IPS DF 19.7 (cell line): ENCODE results near the gene BMP8B.
"Not testable (repeated sequence)": the region's sequence is repeated elsewhere in the genome, so short reads cannot be mapped to it uniquely, and the experiment has no call there.

Source experiments
- DNase-seq: peaks from one replicate; pipeline ENCODE4 v3.0.0-alpha.2; 2013; ENCODE audit warnings: low read depth, low spot score

BMP8B gene

GRCh38 chr1:39788758-39789570 lies at the start of gene BMP8B:
Gene BMP8B (minus strand): TSS chr1:39788865. CDS start chr1:39788485, 380 bp downstream.
- no peak for DNase-seq

DNA sequence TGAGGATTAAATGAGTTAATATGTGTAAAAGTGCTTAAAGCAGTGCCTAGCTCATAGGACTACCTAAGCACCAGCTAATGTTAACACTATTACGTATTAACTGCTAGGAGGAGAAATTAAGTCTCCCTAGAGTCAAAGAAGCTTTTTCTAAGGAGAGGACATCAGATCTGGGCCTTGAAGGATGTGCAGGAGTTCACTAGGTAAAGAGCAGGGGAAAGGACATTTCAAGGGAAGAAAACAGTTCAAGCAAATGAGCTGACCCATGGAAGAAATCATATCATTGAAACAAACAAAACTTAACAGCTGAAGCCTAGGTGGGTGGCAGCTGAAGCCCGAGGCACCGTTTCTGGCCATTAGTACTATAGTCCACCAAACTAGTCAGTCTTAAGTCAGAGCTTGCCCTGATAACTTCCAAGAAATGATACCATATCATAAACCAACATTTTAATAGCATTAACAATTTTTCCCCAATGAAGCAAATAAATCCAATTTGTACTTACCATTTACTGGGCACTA lies 48.0 kb upstream of the BMP8B start:
- no peak for DNase-seq

- no peak for DNase-seq
Measured at GRCh38 chr1:39835935-39836594, 47.4 kb upstream of the BMP8B start.

GRCh38 chr1:39835110-39835509 lies 46.4 kb upstream of the BMP8B start:
- no peak for DNase-seq

DNA sequence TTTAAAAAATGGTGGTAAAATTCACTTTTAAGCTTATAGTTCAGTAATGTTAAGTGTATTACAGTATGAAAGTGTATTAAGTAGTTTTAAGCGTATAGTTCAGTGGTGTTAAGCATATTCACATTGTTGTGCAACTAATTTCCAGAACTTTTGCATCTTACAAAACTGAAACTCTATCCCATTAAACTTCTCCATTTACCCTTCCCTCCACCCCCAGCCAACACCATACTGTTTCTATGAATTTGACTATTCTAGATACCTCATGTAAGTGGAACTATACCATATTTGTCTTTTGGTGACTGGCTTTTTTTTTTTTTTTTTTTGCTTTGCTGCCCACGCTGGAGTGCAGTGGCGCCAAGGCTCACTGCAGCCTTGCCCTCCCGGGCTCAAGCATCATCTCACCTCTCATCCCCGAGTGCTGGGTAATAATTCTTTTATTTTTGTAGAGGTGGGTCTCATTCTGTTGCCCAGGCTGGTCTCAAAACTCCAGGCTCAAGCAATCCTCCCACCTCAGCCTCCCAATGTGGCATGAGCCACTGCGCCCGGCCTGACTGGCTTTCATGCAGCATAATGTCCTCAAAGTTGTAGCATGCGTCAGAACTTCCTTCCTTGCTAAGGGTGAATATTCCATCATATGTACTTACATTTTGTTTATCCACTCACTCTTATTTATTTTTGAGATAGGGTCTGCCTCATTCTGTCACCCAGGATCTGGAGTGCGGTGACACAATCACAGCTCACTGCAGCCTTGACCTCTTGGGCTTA lies 45.1 kb upstream of the BMP8B start:
- no peak for DNase-seq

DNA sequence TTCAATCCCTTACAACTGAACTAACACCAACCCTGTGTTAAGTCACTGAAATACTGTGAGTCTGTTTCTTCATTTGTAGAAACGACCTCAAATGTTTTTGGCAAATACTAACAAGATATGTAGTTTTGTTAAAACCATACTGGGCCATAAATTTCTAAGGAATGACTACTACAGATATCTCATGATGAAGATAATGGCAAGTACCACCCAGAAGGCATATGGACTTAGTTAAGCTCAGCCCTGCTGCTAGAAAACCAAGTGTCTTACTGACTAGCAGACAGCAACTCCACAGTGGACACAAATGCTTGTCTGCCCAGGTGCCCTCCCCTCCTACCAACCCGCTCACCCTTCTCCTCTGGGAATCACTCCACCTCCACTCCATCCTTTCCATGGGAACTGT lies 44.5 kb upstream of the BMP8B start:
- DNase-seq: no peak

DNA sequence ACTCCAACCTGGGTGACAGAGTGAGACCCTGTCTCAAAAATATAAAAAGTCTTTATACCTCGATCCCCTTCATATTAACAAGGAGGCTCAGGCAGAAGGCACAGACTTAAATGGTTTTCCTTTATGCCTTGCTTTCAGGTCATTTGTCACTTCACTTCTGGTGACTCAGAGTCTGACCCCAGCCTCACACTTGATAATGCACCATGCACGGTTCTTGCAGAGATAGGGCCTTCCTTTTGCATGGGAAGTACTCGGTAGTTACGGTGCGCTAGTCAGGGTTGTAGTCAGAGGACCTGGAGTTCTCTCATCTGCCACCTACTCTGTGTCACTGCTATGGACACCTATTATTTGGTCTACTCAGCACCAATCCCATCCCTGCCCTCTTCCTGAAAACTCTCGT lies 43.6 kb upstream of the BMP8B start:
- no peak for DNase-seq

DNA sequence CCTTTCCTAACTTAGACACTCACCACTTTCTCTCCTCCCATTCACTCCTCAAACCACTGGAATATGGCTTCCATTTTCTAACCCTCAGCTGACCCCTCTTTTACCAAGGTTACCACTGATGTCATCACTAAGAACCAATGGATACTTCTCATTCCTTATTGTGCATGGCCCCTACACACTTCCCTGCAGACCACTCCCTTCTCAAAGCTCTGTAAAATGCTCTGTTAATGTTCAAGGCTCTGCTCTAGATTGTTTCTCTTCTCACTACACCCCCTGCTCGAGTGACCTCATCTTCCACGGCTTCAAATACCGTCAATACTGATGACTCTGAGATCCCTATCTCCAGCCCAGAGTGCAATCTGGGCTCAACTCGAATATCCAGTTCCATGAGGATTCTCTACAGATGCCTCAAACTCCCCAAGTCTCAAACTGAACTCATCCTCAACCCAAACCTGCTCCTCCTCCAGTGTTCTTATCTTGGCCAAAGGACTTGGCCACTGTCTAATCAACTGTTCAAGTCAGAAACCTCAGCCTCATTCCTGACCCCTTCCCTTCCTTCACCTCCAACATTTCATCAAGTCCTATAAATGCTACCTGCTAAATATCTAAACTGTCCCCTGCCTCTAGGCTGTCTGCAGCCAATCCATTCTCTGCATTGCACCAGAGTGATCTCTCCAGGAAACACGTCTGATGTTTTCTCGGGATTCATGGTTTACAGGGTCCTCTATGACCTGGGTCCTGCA lies 41.3 kb upstream of the BMP8B start:
- no peak for DNase-seq

DNA sequence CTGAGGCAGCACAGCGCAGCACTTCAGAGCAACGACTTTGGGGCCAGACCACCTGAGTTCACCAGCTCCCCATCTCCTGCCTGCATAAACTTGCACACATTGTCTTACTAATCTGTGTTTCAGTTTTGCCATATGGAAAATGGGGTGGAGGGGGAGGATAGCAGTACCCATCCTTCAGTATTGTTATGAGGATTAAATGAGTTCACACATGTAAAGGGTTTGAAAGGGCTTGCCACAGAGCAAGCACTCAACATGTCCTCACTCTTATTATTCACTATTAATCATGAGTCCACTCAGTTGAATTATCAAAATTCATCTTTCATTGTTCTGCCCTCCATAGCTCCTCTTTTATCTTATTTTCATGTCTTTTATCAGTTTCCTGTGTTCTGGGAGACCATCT lies 40.1 kb upstream of the BMP8B start:
- no peak for DNase-seq

DNA sequence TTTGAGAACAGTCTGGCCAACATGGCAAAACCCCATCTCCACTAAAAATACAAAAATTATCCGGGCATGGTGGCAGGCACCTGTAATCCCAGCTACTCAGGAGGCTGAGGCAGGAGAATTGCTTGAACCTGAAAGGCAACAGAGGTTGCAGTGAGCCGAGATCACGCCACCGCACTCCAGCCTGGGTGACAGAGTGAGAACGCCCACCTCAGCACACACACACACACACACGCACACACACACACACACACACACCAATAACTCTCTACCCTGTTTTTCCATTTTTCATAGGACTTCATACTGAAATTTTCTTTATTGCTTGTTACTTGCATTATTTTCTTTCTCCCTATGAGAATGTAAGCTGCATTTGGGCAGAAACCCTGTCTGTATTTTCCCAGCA lies 39.6 kb upstream of the BMP8B start:
- not testable (repeated sequence) for DNase-seq

DNA sequence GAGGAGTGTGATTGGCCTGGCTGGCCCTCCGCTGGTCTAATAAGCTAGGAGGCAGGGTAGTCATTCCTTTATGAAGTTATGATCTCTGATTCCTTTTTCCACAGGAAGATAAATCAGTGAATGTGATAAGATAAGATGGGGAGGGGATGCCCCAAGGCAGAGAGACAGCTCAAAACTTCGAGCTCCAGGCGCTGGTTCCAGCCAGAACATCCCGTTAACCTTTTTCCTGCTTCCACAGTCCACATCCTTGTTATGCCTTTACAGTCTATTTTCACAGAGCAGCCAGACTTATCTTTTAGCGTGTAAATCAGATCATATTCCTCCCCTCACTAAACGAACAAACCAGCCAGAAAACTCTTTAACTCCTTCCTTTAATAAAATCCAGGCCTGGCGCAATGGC lies 38.5 kb upstream of the BMP8B start:
- no peak for DNase-seq

DNA sequence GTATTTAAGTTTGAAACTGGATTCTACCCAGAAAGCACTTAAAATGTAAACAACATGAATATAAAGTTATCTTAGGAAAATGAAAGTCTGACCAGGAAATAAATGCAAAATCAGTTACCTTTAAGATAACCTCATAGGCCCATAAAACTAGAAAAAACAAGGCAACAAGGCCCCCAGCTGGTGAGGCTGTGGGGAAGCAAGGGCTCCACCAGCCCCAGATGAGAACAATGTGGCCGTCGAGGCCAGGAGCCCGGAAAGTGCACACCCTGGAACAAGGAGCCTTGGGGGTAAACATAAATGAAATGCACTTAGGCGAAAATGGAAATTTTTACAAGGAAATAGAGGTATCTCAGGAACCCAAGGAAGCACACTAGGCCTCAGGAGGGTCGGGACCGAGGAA lies 37.9 kb upstream of the BMP8B start:
- no peak for DNase-seq

DNA sequence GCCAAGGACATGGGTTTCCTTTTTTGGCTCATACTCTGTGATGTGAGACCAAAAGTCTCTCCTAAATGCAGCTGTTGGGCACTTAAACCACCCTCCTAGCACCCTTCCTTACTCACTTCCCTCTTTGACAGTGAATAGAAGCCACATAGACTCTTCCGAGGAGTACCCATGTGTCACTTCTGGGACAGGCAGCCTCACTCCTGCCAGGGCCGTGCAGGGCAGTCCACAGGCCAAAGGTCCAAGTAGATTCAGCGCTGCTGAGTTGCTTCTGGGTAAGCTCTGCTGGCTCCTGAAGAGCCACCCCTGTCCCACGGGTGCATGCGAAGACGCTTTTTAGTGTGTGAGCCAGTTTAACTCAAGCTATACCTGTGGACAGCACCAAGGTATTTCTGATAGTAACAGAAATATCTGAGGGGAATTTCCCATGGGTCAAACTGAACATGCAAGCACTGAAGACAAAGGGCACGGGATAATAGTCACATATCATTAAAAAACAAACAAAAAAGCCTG lies 36.8 kb upstream of the BMP8B start:
- DNase-seq: no peak

DNA sequence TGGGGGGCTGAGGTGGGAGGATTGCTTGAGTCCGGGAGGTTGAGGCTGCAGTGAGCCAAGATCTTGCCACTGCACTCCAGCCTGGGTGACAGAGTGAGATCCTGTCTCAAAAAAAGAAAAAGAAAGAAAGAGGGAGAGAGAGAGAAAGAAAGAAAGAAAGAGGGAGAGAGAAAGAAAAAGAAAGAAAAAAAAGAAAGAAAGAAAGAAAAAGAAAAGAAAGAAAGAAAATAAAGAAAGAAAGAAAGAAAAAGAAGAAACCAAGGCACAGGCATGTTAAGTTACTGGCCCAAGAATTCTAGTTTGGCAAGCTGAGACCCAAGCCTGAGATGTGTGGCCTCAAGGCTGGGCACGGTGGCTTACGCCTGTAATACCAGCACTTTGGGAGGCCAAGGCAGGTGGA lies 34.8 kb upstream of the BMP8B start:
- not testable (repeated sequence) for DNase-seq

DNA sequence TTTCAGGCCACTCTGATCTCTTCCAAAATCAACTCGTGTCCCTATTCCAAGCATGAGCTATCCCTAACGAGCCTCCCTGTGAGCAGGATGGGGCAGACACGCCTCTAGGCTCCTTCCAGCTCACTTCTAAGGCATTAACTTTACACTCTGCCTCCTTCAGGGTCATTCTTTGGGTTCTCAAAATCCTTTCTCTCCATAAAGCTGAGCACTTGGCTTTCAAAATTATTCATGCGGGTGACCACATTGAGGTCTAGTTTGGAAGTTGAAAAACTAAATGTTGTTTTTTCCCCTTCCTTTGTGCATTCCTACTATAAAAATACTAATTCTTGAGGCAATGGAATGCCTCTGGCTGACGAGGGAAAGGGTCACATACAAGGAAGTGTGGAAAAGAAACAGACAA lies 33.5 kb upstream of the BMP8B start:
- no peak for DNase-seq

DNA sequence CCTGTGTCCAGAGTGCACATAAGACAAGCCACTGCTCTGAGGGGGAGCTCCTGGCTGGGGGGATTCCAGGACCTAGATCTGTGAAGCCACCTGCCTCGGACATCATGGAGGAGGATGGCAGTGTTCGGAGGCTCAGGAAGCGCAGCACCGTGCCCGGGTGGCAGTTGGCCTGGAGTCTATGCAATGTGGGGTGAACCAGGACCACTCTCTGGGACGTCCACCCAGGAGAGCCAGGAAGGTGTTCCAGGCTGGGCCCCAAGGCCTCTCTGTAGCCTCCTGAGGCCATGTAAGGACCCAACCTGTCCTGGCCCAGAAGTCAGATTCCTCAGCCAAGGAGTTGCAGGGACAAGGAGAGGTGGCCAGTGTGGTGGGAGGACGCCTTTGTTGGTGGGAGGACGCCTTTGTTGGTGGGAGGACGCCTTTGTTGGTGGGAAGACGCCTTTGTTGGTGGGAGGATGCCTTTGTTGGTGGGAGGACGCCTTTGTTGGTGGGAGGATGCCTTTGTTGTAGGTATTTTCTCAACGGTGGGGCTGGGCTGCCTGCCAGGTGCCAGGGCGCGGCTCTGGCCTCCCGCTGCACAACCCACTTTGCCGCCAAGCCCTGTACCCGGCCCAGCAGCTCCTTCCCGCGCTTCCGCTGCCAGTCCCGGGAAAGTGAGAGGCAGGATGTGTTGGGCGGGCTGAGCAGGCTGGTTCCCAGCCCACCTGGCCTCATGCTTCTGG lies 30.6 kb upstream of the BMP8B start:
- no peak for DNase-seq

GRCh38 chr1:39818482-39818881 lies 29.8 kb upstream of the BMP8B start:
- no peak for DNase-seq

- not testable (repeated sequence) for DNase-seq
Measured at GRCh38 chr1:39817091-39817932, 28.6 kb upstream of the BMP8B start.

- DNase-seq: no peak
Measured at GRCh38 chr1:39816415-39817090, 27.9 kb upstream of the BMP8B start.
